Measurements from ENCODE around the gene GTPBP2. TPM values are rescaled to one million over a fixed set of nuclear protein-coding genes. Genes with fewer than 3 reads are reported as not detected.

The GTPBP2 gene
- total and polyA plus RNA-seq, 2 of the 8 experiments (the other 6 are each of a cell fraction or from before 2014, with no cell fraction given), result 58.3 to 86.1 TPM

GRCh38 chr6:43572015-43572414 is 57.0 kb downstream of the GTPBP2 start:
- peaks cover 12 to 61% (median 48%) of the 10 kb centered on the region in 4 experiments for H3K36me3 ChIP-seq (ENCODE audit: control insufficient read depth in 2 of 4, insufficient read depth in 4 of 4, low read length in 3 of 4)
- no peak overlapping the region for H4K8ac ChIP-seq (ENCODE audit: extremely low read depth, insufficient read depth, low read length)
- no peak overlapping the region for H2BK120ac ChIP-seq (replicated peaks; ENCODE audit: low read depth, low read length)
- no peak overlapping the region for H2BK20ac ChIP-seq (ENCODE audit: low read length)
- no peak overlapping the region for H2AFZ ChIP-seq (ENCODE audit: low read length)
- no peak overlapping the region for H2BK12ac ChIP-seq (ENCODE audit: low read depth, low read length)
- H4K91ac ChIP-seq (replicated peaks; ENCODE audit: insufficient read length, low read length), result no peak overlapping the region
- TF ChIP-seq CHD1 (IDR thresholded peaks at IDR 0.05; ENCODE audit: low read depth, low read length), result no peak
- TF ChIP-seq BRCA1 (IDR thresholded peaks at IDR 0.05; ENCODE audit: low read depth, low read length), result no peak
- no peak for TF ChIP-seq POLR2AphosphoS5 (IDR thresholded peaks at IDR 0.05; ENCODE audit: low read depth, low read length)
- TF ChIP-seq KDM4A (IDR thresholded peaks at IDR 0.05; ENCODE audit: low read depth, low read length, severe bottlenecking), result no peak
- TF ChIP-seq CTBP2 (IDR thresholded peaks at IDR 0.05; ENCODE audit: borderline replicate concordance, insufficient read depth, insufficient read length, low read length), result no peak
- TF ChIP-seq RAD21 (IDR thresholded peaks at IDR 0.05 in 1 of 2, conservative IDR thresholded peaks at IDR 0.05 in 1 of 2; ENCODE audit: low read depth in 2 of 2, low read length in 2 of 2), result no peak
- no peak for TF ChIP-seq SAP30 (IDR thresholded peaks at IDR 0.05; ENCODE audit: insufficient read depth, insufficient replicate concordance, low read length)
- no peak for TF ChIP-seq SP2 (IDR thresholded peaks at IDR 0.05; ENCODE audit: low read length)
- no peak overlapping the region for H3K4me2 ChIP-seq (ENCODE audit: insufficient read depth in 1 of 2, low read depth in 2 of 2, low read length in 2 of 2)
- no peak overlapping the region for H2AK5ac ChIP-seq (ENCODE audit: low read depth, low read length)
- no peak overlapping the region for H3K18ac ChIP-seq (ENCODE audit: extremely low read depth, low read length)
- DNase-seq (ENCODE audit: low read depth in 1 of 2, low spot score in 2 of 2), result no peak
- no peak overlapping the region for H3K9ac ChIP-seq (replicated peaks in 1 of 4; ENCODE audit: extremely low read depth in 1 of 4, low read depth in 3 of 4, low read length in 3 of 4)
- H3K79me1 ChIP-seq (ENCODE audit: low read depth, low read length), result peaks cover 5% of the 10 kb centered on the region
- ChIA-PET CTCF (ENCODE audit: partially characterized antibody) (interaction anchor here (0.6 to 0.9 kb wide), 2 partner anchors 26 to 95 kb away, joined by 3 to 5 read pairs; no protein-coding TSS in a partner anchor), POLR2A (ENCODE audit: partially characterized antibody) (interaction anchor here (1.5 kb wide), 1 partner anchor 13 kb away, joined by 3 read pairs; no protein-coding TSS in a partner anchor)
- no peak overlapping the region for H3K23ac ChIP-seq (ENCODE audit: insufficient read length)
- H3K56ac ChIP-seq (replicated peaks; ENCODE audit: insufficient read length, low read depth, low read length), result no peak overlapping the region
- H3K27me3 ChIP-seq (replicated peaks in 1 of 4; ENCODE audit: control insufficient read depth in 3 of 4, extremely low read depth in 1 of 4, insufficient read depth in 3 of 4, low read length in 3 of 4), result no peaks in the 10 kb centered on the region
- WGBS, 2 experiments (ENCODE audit: extremely low coverage in 1 of 2, insufficient coverage in 1 of 2, insufficient read length in 1 of 2, insufficient replicate concordance in 2 of 2, low coverage in 1 of 2, low lambda C conversion rate in 2 of 2, missing lambda C conversion rate in 1 of 2), result 97% methylated on average over 4 of the region's 4 CpGs; no CpG with 5 or more reads in 1 of the 2 experiments
- H3K9me3 ChIP-seq (ENCODE audit: insufficient read depth in 2 of 2, low read depth in 1 of 2, low read length in 1 of 2), result no peaks in the 10 kb centered on the region
- H3K79me2 ChIP-seq (ENCODE audit: control insufficient read depth in 1 of 2, insufficient read depth in 2 of 2, low read length in 2 of 2), result peaks cover 5 to 41% of the 10 kb centered on the region in 2 experiments
- H4K20me1 ChIP-seq (replicated peaks in 1 of 2; ENCODE audit: control insufficient read depth in 1 of 2, insufficient read depth in 2 of 2, low read length in 2 of 2), result peaks cover 5 to 8% of the 10 kb centered on the region in 2 experiments
- no peak overlapping the region for H4K5ac ChIP-seq (ENCODE audit: insufficient read length, low read depth, low read length)
- no peak overlapping the region for H3K4me3 ChIP-seq (ENCODE audit: extremely low read depth in 1 of 4, insufficient read depth in 2 of 4, low read depth in 3 of 4, low read length in 4 of 4)
- no peak overlapping the region for H2BK5ac ChIP-seq (ENCODE audit: low read depth, low read length)
- H3K27ac ChIP-seq (ENCODE audit: low read depth, low read length), result no peak overlapping the region
- peaks cover 3% of the 10 kb centered on the region; the same call in 1 of the 2 replicates for H3K23me2 ChIP-seq (ENCODE audit: low read depth, low read length)
- H3K4ac ChIP-seq (replicated peaks; ENCODE audit: insufficient read length, low read depth, low read length), result no peak overlapping the region
- H3K4me1 ChIP-seq (replicated peaks in 1 of 4; ENCODE audit: control insufficient read depth in 3 of 4, insufficient read depth in 4 of 4, low read length in 3 of 4), result peaks cover 0 to 3% (median 0%) of the 10 kb centered on the region in 4 experiments; a peak in 2 of 7 replicates
- no peak overlapping the region for H3K14ac ChIP-seq (ENCODE audit: insufficient read length)
- FAIRE-seq, result no peak
- no peak overlapping the region for H2BK15ac ChIP-seq (ENCODE audit: low read length)
